ENCODE data around the gene MSRB2. TPM values are rescaled to one million over a fixed set of nuclear protein-coding genes. Genes with fewer than 3 reads are reported as not detected.
"Not testable (repeated sequence)": the region's sequence is repeated elsewhere in the genome, so short reads cannot be mapped to it uniquely, and the experiment has no call there.

MSRB2 gene
- total RNA-seq, 4 donors from 2014 or later: 4.7 to 13.4 (median 9.4) TPM

DNA sequence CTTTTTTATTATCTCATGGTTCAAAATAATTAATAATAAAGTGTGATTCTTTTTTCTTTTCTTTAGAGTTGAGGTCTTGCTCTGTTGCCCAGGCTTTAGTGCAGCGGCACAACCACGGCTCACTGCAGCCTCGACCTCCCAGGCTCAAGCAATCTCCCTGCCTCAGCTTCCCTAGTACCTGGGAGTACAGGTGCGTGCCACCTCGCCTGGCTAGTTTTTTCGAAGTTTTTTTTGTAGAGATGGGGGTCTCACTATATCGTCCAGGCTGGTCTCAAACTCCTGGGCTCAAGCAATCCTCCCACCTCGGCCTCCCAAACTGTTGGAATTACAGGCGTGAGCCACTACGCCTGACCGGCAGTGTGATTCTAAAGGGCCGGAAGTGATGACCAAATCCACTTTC, 28.0 kb upstream of the MSRB2 start:
- H3K27ac ChIP-seq: no peak overlapping the region
- TF ChIP-seq, protein P1, sequence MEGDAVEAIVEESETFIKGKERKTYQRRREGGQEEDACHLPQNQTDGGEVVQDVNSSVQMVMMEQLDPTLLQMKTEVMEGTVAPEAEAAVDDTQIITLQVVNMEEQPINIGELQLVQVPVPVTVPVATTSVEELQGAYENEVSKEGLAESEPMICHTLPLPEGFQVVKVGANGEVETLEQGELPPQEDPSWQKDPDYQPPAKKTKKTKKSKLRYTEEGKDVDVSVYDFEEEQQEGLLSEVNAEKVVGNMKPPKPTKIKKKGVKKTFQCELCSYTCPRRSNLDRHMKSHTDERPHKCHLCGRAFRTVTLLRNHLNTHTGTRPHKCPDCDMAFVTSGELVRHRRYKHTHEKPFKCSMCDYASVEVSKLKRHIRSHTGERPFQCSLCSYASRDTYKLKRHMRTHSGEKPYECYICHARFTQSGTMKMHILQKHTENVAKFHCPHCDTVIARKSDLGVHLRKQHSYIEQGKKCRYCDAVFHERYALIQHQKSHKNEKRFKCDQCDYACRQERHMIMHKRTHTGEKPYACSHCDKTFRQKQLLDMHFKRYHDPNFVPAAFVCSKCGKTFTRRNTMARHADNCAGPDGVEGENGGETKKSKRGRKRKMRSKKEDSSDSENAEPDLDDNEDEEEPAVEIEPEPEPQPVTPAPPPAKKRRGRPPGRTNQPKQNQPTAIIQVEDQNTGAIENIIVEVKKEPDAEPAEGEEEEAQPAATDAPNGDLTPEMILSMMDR (IDR thresholded peaks at IDR 0.05): no peak
- no peak for TF ChIP-seq POLR2A (IDR thresholded peaks at IDR 0.05)
- no peak for TF ChIP-seq EP300 (IDR thresholded peaks at IDR 0.05)
- TF ChIP-seq POLR2AphosphoS5 (IDR thresholded peaks at IDR 0.05): no peak
- no peak overlapping the region for H3K4me3 ChIP-seq
- H3K9me3 ChIP-seq: no peaks in the 10 kb centered on the region
- no peaks in the 10 kb centered on the region for H3K36me3 ChIP-seq
- peaks cover 19% of the 10 kb centered on the region for H3K4me1 ChIP-seq
- no peaks in the 10 kb centered on the region for H3K27me3 ChIP-seq
- DNase-seq (ENCODE audit: low spot score in 2 of 2): no peak
- WGBS: 91% methylated on average over 12 of the region's 12 CpGs

- H3K36me3 ChIP-seq: no peaks in the 10 kb centered on the region
- H3K9me3 ChIP-seq: no peaks in the 10 kb centered on the region
- no peak overlapping the region for H3K4me3 ChIP-seq
- peak; percentile 80 to 83 for DNase-seq (ENCODE audit: low spot score in 2 of 2)
- TF ChIP-seq, protein P1 (IDR thresholded peaks at IDR 0.05): peak; percentile 22 to 71
- TF ChIP-seq EP300 (IDR thresholded peaks at IDR 0.05) (no peak), POLR2AphosphoS5 (IDR thresholded peaks at IDR 0.05) (no peak), POLR2A (IDR thresholded peaks at IDR 0.05) (no peak)
- 53% methylated on average over 16 of the region's 16 CpGs for WGBS
- H3K27me3 ChIP-seq: no peaks in the 10 kb centered on the region
- no peak overlapping the region for H3K27ac ChIP-seq
- peaks cover 15% of the 10 kb centered on the region for H3K4me1 ChIP-seq
Observed at GRCh38 chr10:23067939-23068775, 27.2 kb upstream of the MSRB2 start.

DNA sequence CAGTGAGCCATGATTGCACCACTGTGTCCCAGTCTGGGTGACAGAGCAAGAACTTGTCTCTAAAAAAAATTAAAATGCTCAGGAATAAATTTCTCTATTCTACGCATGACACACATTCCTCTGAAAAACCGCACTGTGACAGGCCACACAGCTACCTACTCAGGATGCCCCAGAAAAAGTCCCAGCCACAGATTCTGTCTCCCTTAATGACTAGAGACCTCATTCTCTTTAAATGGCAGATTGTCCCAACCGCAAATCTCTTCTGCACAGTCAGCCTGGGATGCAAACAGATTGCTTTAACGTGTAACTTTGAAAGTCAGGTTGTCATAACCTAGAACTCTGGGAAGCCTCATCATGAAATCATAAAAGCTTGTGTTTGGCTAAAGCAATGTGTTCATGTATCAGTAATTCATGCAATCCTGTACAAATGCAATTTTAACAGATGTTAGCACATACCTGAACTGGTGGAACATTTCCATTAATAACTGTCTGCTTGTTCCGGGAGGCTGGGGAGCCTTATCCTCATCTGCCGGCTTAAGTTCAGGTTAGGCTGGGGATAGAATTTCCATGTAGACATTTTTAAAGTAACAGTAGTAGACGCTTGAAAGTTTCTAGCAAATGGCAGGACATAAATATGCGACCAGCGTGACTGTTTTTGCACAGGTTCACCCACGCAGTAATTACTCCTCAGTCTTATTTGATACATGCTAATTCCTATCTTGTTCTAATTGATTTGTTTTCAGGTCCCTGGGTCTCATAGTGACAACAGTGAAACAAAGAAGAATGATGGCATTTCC, 26.2 kb upstream of the MSRB2 start:
- TF ChIP-seq POLR2AphosphoS5 (IDR thresholded peaks at IDR 0.05) (no peak), POLR2A (IDR thresholded peaks at IDR 0.05) (no peak), EP300 (IDR thresholded peaks at IDR 0.05) (no peak)
- TF ChIP-seq, protein P1 (IDR thresholded peaks at IDR 0.05): no peak
- DNase-seq (ENCODE audit: low spot score in 2 of 2): no peak
- WGBS: 75% methylated on average over 10 of the region's 10 CpGs
- H3K4me3 ChIP-seq: no peak overlapping the region
- no peaks in the 10 kb centered on the region for H3K36me3 ChIP-seq
- peaks cover 14% of the 10 kb centered on the region for H3K4me1 ChIP-seq
- H3K27ac ChIP-seq: no peak overlapping the region
- no peaks in the 10 kb centered on the region for H3K27me3 ChIP-seq
- H3K9me3 ChIP-seq: no peaks in the 10 kb centered on the region

DNA sequence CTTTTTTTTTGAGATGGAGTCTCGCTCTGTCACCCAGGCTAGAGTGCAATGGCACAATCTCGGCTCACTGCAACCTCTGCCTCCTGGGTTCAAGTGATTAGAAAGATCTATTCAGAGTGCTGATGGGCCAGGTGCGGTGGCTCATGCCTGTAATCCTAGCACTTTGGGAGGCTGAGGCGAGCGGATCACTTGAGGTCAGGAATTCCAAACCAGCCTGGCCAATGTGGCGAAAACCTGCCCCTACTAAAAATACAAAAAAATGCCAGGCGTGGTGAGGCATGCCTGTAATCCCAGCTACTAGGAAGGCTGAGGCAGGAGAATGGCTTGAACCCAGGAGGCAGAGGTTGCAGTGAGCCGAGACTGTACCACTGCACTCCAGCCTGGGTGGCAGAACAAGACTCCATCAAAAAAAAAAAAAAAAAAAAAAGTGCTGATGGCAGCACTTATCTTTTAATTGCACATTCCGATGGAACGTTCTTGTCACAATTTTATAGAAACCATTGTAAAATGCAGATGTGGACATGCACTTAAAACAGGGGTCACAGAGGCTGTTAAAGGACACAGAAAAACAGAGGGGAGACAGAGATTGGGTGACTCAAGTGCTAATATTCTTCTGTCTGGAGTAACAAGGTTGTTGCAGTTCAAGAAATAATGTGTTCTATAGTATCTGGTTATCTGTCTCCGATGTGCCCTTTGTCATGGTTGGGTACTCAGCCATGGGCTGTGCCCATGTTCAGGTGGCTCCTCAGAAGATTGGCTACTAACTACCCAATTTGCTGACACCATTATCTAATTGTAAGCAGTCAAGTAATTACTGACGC, 25.1 kb upstream of the MSRB2 start:
- H3K4me3 ChIP-seq; DNase-seq (ENCODE audit: low spot score in 2 of 2): not testable (repeated sequence)
- WGBS: 84% methylated on average over 12 of the region's 12 CpGs

GRCh38 chr10:23070913-23071218, 24.5 kb upstream of the MSRB2 start:
- TF ChIP-seq EP300 (IDR thresholded peaks at IDR 0.05): no peak
- TF ChIP-seq, protein P1 (IDR thresholded peaks at IDR 0.05): no peak
- TF ChIP-seq POLR2A (IDR thresholded peaks at IDR 0.05): no peak
- no peak for TF ChIP-seq POLR2AphosphoS5 (IDR thresholded peaks at IDR 0.05)
- Histone ChIP-seq H3K9me3 (no peaks in the 10 kb centered on the region), H3K4me3 (no peak overlapping the region), H3K27me3 (no peaks in the 10 kb centered on the region), H3K36me3 (no peaks in the 10 kb centered on the region), H3K4me1 (peaks cover 4% of the 10 kb centered on the region), H3K27ac (no peak overlapping the region)
- DNase-seq (ENCODE audit: low spot score in 2 of 2): no peak
- 92% methylated on average over 2 of the region's 3 CpGs for WGBS

More for the DNA sequence above, 25.1 kb upstream of the MSRB2 start:
- not testable (repeated sequence) for H3K4me1 ChIP-seq, H3K9me3 ChIP-seq, H3K27ac ChIP-seq, H3K36me3 ChIP-seq, H3K27me3 ChIP-seq

- H3K9me3 ChIP-seq; H3K27me3 ChIP-seq; DNase-seq (ENCODE audit: low spot score in 2 of 2); H3K4me1 ChIP-seq; H3K4me3 ChIP-seq; H3K27ac ChIP-seq; H3K36me3 ChIP-seq: not testable (repeated sequence)
- WGBS: 55% methylated on average over 3 of the region's 3 CpGs
Observed at GRCh38 chr10:23072593-23072992, 22.8 kb upstream of the MSRB2 start.

All from suprapubic skin (tissue), 4 donors.